IMR-90 (cell line): ENCODE measurements around the gene CEP95. TPM values are rescaled to one million over a fixed set of nuclear protein-coding genes. Genes with fewer than 3 reads are reported as not detected.

ENCODE experiments used
- ATAC-seq: fragments of 200-7000 bp; cut with Tn5 transposase; 2 replicates; pipeline ENCODE4 v1.9.1; 2020; ENCODE audit warnings: low read depth, mild to moderate bottlenecking, moderate library complexity
- BruUV-seq: library from RNA; stranded (reverse); fragments of 400-500 nt; replicated peaks from 2 replicates; lab custom pipeline; 2021; lab: Mats Ljungman, UMichigan
- CTCF ChIA-PET: fragments of 300-600 bp; formaldehyde crosslinking; extraction: SDS; loops from one replicate; lab custom pipeline; 2021; ENCODE audit warnings: antibody characterized with exemption; lab: Yijun Ruan, JAX
- POLR2A ChIA-PET: fragments of 300-600 bp; sonication (Branson Sonifier 250); formaldehyde crosslinking; loops from one replicate; lab custom pipeline; 2022; ENCODE audit warnings: antibody characterized with exemption; ENCODE audit not compliant: unreplicated experiment; lab: Charles Lee
- DNase-seq: peaks from one replicate; pipeline ENCODE4 v3.0.0; 2013
- H2AFZ ChIP-seq: replicated peaks from 2 replicates; pipeline ENCODE3; 2013; ENCODE audit warnings: low read length, mild to moderate bottlenecking; ENCODE audit not compliant: poor library complexity
- H2AK5ac ChIP-seq: 2 replicates; pipeline ENCODE4 v1.6.1; 2013; ENCODE audit warnings: low read depth, low read length, inconsistent platforms
- H2AK9ac ChIP-seq: replicated peaks from 2 replicates; pipeline ENCODE3; 2013; ENCODE audit warnings: mild to moderate bottlenecking, low read depth, low read length, moderate library complexity; ENCODE audit not compliant: poor library complexity
- H2BK120ac ChIP-seq: 2 replicates; pipeline ENCODE4 v1.6.1; 2013; ENCODE audit warnings: low read depth, low read length, inconsistent platforms
- H2BK15ac ChIP-seq: 3 replicates; pipeline ENCODE4 v1.6.1; 2013; ENCODE audit warnings: low read depth, low read length, inconsistent platforms
- H2BK20ac ChIP-seq: 2 replicates; pipeline ENCODE4 v1.6.1; 2013; ENCODE audit warnings: low read depth, mild to moderate bottlenecking, inconsistent platforms, low read length, moderate library complexity
- H2BK5ac ChIP-seq: 2 replicates; pipeline ENCODE4 v1.6.1; 2013; ENCODE audit warnings: mild to moderate bottlenecking, low read depth, low read length, inconsistent platforms; ENCODE audit not compliant: poor library complexity, severe bottlenecking
- H3K14ac ChIP-seq: replicated peaks from 2 replicates; pipeline ENCODE4 v1.6.1; 2013; ENCODE audit warnings: low read depth, low read length, inconsistent platforms
- H3K18ac ChIP-seq: 2 replicates; pipeline ENCODE4 v1.6.1; 2013; ENCODE audit warnings: low read depth, low read length, control low read depth
- H3K23ac ChIP-seq: 2 replicates; pipeline ENCODE4 v1.6.1; 2013; ENCODE audit warnings: low read depth, low read length, inconsistent platforms
- H3K27ac ChIP-seq: 2 replicates; pipeline ENCODE4 v1.5.1; 2013; ENCODE audit warnings: mild to moderate bottlenecking, control low read depth, low read length; ENCODE audit not compliant: insufficient read depth
- H3K27me3 ChIP-seq: 2 replicates; pipeline ENCODE4 v1.6.1; 2013; ENCODE audit warnings: low read length; ENCODE audit not compliant: control insufficient read depth, insufficient read depth
- H3K36me3 ChIP-seq: 2 replicates; pipeline ENCODE4 v1.6.1; 2013; ENCODE audit warnings: low read length, mixed read lengths; ENCODE audit not compliant: control insufficient read depth, insufficient read depth
- H3K4ac ChIP-seq: 2 replicates; pipeline ENCODE4 v1.6.1; 2013; ENCODE audit warnings: low read depth, low read length, inconsistent platforms
- H3K4me1 ChIP-seq: 2 replicates; pipeline ENCODE4 v1.6.1; 2013; ENCODE audit warnings: low read length, mixed read lengths; ENCODE audit not compliant: control insufficient read depth, insufficient read depth
- H3K4me2 ChIP-seq: 2 replicates; pipeline ENCODE4 v1.6.1; 2013; ENCODE audit warnings: low read depth, mild to moderate bottlenecking, control low read depth, low read length, moderate library complexity
- H3K4me3 ChIP-seq: 2 replicates; pipeline ENCODE4 v1.5.1; 2013; ENCODE audit warnings: low read depth, mild to moderate bottlenecking, control low read depth, low read length, moderate library complexity; ENCODE audit not compliant: insufficient read depth
- H3K56ac ChIP-seq: 2 replicates; pipeline ENCODE4 v1.6.1; 2013; ENCODE audit warnings: low read length, inconsistent platforms; ENCODE audit not compliant: insufficient read depth; ENCODE audit errors: extremely low read depth
- H3K79me1 ChIP-seq, 2 experiments: 2 replicates each; pipeline ENCODE4 v1.6.1; 2013; ENCODE audit warnings: low read length in 2 of 2, inconsistent platforms in 1 of 2, low read depth in 1 of 2
- H3K9ac ChIP-seq: 2 replicates; pipeline ENCODE4 v1.6.1; 2013; ENCODE audit warnings: low read depth, low read length, control low read depth
- H3K9me1 ChIP-seq: 2 replicates; pipeline ENCODE4 v1.6.1; 2013; ENCODE audit warnings: low read length, inconsistent platforms; ENCODE audit not compliant: insufficient read depth
- H3K9me3 ChIP-seq: 2 replicates; pipeline ENCODE4 v1.6.1; 2013; ENCODE audit warnings: low read length; ENCODE audit not compliant: control insufficient read depth, insufficient read depth
- H4K20me1 ChIP-seq: 2 replicates; pipeline ENCODE4 v1.6.1; 2013; ENCODE audit warnings: low read length, inconsistent platforms; ENCODE audit not compliant: insufficient read depth
- H4K5ac ChIP-seq: 2 replicates; pipeline ENCODE4 v1.6.1; 2013; ENCODE audit warnings: mild to moderate bottlenecking, low read depth, low read length, control low read depth
- H4K8ac ChIP-seq, 2 experiments: 2 replicates each; pipeline ENCODE4 v1.6.1; 2013; ENCODE audit warnings: low read depth in 2 of 2, low read length in 2 of 2, control low read depth in 1 of 2, inconsistent platforms in 1 of 2
- H4K91ac ChIP-seq: 2 replicates; pipeline ENCODE4 v1.6.1; 2013; ENCODE audit warnings: low read depth, low read length, inconsistent platforms; ENCODE audit not compliant: insufficient read depth
- BHLHE40 ChIP-seq: fragments of 150-350 bp; IDR thresholded peaks from 2 replicates; pipeline ENCODE4 v1.6.1; 2016; ENCODE audit warnings: mild to moderate bottlenecking, low read depth, low read length
- CEBPB ChIP-seq: IDR thresholded peaks from 2 replicates; pipeline ENCODE4 v1.6.1; 2012; ENCODE audit warnings: low read depth, low read length, improper control_type of control experiment
- ELK1 ChIP-seq: fragments of 150-350 bp; IDR thresholded peaks from 2 replicates; pipeline ENCODE4 v1.6.1; 2016; ENCODE audit warnings: low read depth, mild to moderate bottlenecking, low read length, moderate library complexity, borderline replicate concordance
- FOS ChIP-seq: fragments of 150-350 bp; IDR thresholded peaks from 2 replicates; pipeline ENCODE4 v1.6.1; 2016; ENCODE audit warnings: low read depth, low read length
- MXI1 ChIP-seq: IDR thresholded peaks from 2 replicates; pipeline ENCODE4 v1.6.1; 2012; ENCODE audit warnings: low read depth, mild to moderate bottlenecking, low read length, moderate library complexity, borderline replicate concordance
- SMC3 ChIP-seq: fragments of 150-350 bp; IDR thresholded peaks from 2 replicates; pipeline ENCODE4 v1.6.1; 2016; ENCODE audit warnings: low read depth, mild to moderate bottlenecking, antibody characterized with exemption, low read length, moderate library complexity
- USF2 ChIP-seq: fragments of 150-350 bp; IDR thresholded peaks from 2 replicates; pipeline ENCODE4 v1.6.1; 2017; ENCODE audit warnings: mild to moderate bottlenecking, antibody characterized with exemption, low read length, low read depth
- WGBS, 2 experiments: methylation state at CpG; one replicate each; pipeline versions ENCODE4 v1.1.5 to v1.1.7; 2013; ENCODE audit warnings: missing lambda C conversion rate in 2 of 2; ENCODE audit not compliant: insufficient read length in 1 of 2; ENCODE audit errors: extremely low coverage in 2 of 2; 5-methylcytosine and 5-hydroxymethylcytosine counted together
- dilution Hi-C: fragments of 300-500 bp; cut with HindIII; formaldehyde crosslinking; loops from one replicate; pipeline ENCODE4 v1.14.3; 2018; ENCODE audit warnings: low sequenced_read_pairs; ENCODE audit not compliant: unreplicated experiment
- in situ Hi-C: fragments of 300-500 bp; cut with MboI; formaldehyde crosslinking; loops from 3 replicates; pipeline ENCODE4 v1.14.3; 2019; ENCODE audit warnings: low sequenced_read_pairs, inconsistent platforms, mixed read lengths
- intact Hi-C: fragments of 100-400 bp; cut with micrococcal nuclease; formaldehyde crosslinking; loops from 2 replicates; pipeline ENCODE4 v1.10.0; 2022
- polyA plus RNA-seq, 3 experiments: library from polyadenylated mRNA; depleted of rRNA; stranded (reverse); fragments of >200 nt; gene quantifications; 2 replicates each; pipeline ENCODE4 v1.2.3, GENCODE V29; 2012; ENCODE audit warnings: low replicate concordance in 1 of 3
- total RNA-seq: library from RNA; depleted of rRNA; stranded (reverse); fragments of >200 nt; gene quantifications from 2 replicates; pipeline ENCODE4 v1.2.3, GENCODE V29; 2012

The CEP95 gene
- total and polyA plus RNA-seq, 2 of the 4 experiments (the other 2 are of a cell fraction), result 6.1 to 13.6 TPM

GRCh38 chr17:64520359-64520758, 13.6 kb downstream of the CEP95 start:
- H3K18ac ChIP-seq, result no peak overlapping the region
- POLR2A ChIA-PET, result interaction anchor here (0.7 kb wide), 1 partner anchor 455 kb away, joined by 14 read pairs; no protein-coding TSS in a partner anchor
- intact Hi-C loops, result no loop called here
- H3K4me2 ChIP-seq, result no peak overlapping the region
- BruUV-seq, result no TSS peak
- H3K4me3 ChIP-seq, result no peak overlapping the region
- no peaks in the 10 kb centered on the region for H3K9me1 ChIP-seq
- CTCF ChIA-PET, result interaction anchor here (0.6 kb wide), 1 partner anchor 129 kb away, joined by 4 read pairs; no protein-coding TSS in a partner anchor
- no peak overlapping the region for H4K91ac ChIP-seq
- H3K56ac ChIP-seq, result no peak overlapping the region
- TF ChIP-seq BHLHE40, result no peak
- peak; percentile 67 for TF ChIP-seq CEBPB
- TF ChIP-seq ELK1, result no peak
- TF ChIP-seq USF2, result no peak
- TF ChIP-seq FOS, result no peak
- TF ChIP-seq MXI1, result no peak
- no peak for TF ChIP-seq SMC3
- H3K27me3 ChIP-seq, result no peaks in the 10 kb centered on the region
- peaks cover 37% of the 10 kb centered on the region for H3K36me3 ChIP-seq
- dilution Hi-C loops, result no loop called here
- H4K8ac ChIP-seq, result no peak overlapping the region
- peaks cover 6 to 18% of the 10 kb centered on the region in 2 experiments for H3K79me1 ChIP-seq
- H4K5ac ChIP-seq, result no peak overlapping the region
- H3K27ac ChIP-seq, result no peak overlapping the region
- DNase-seq (no peak), ATAC-seq (no peak)
- H3K4ac ChIP-seq, result no peak overlapping the region
- peaks cover 4% of the 10 kb centered on the region; the same call in 1 of the 2 replicates for H4K20me1 ChIP-seq
- no peak overlapping the region for H2AK9ac ChIP-seq
- no peak overlapping the region for H2BK20ac ChIP-seq
- no peaks in the 10 kb centered on the region for H3K4me1 ChIP-seq
- WGBS, 2 experiments, result 86% methylated on average over 1 of the region's 6 CpGs; no CpG with 5 or more reads in 1 of the 2 experiments
- no peak overlapping the region for H3K14ac ChIP-seq
- H2BK5ac ChIP-seq, result no peak overlapping the region
- no peak overlapping the region for H2BK15ac ChIP-seq
- no peak overlapping the region for H2AFZ ChIP-seq
- no peak overlapping the region for H2AK5ac ChIP-seq
- in situ Hi-C loops, result no loop called here
- no peak overlapping the region for H3K23ac ChIP-seq
- H2BK120ac ChIP-seq, result no peak overlapping the region
- no peaks in the 10 kb centered on the region for H3K9me3 ChIP-seq
- no peak overlapping the region for H3K9ac ChIP-seq
